DMS153 treated with DMSO at 0.1 percent for 48 hours (cell line): ENCODE results near the gene P2RY14.

Experiments
- DNase-seq: peaks from one replicate; lab custom pipeline; 2025; ENCODE audit not compliant: unreplicated experiment; lab: John Stamatoyannopoulos, UW

P2RY14 gene

DNA sequence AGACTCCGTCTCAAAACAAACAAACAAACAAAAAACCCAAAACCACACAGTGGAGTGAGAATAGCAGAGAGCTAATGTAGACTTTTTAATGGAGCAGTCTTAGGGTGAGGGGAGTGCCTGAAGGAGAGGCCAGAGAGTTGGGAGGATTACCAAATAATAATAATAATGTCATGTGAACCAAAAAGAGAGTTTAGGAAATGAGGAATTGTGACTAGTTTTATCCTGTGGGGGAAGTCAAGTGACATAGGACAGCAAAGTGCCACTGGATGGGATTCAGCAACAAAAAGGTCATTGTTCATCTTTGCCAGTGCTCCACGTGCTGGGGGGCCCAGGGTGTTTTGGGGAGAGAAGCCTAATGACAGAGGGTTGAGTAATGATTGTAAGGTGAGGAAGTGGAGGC is 25.4 kb upstream of the P2RY14 start:
- DNase-seq: no peak

DNA sequence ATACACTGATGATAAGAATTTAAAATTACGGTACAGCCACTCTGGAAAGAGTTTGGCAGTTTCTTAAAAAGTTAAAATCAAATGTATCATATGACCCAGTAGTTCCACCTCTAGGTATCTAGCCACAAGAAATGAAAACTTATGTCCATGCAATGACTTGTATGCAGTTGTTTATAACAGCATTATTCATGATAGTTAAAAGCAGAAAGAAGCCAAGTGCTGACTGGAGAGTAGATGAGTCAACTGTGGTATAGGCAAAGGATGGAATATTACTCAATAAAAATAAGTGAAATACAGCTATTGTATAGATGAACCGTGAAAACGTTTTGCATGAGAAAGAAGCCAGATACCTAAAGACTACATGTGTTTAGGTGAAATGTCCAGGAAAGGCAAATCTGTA is 23.4 kb upstream of the P2RY14 start:
- no peak for DNase-seq

DNA sequence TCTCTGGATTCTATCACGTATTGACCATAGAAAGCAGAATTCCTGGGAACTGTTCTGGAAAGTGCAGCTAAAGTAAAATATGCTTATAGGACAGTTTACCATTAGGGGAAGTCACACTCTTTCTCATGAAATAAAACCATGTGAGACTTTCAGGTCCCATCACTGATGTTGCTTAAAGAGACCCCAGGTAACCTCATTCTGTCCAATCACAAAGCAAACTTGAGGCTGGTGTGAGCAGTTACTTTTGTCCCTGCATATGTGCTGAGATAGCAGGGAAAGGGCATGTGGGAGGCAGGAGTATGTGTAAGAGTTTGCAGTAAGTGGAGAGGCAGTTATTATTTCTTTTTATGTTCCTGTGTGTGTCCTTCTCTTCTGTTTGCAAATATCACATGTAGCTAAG is 22.2 kb upstream of the P2RY14 start:
- no peak for DNase-seq

DNA sequence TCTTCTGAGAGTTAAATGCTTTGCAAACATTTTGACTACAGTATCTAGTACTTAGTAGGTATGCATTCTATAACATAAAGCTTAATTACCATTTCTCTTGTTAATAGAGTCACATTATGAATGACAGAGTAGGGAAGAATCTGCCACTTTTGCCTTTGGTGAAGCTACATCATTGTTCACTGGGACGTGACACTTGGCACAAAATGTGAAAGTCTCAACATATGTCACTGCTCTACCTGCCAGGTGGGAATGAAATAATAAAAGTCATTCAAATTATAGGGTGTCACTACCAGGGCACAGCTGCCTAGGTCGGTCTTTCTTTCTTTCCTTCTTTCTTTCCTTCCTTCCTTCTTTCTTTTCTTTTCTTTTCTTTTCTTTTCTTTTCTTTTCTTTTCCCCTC is 20.7 kb upstream of the P2RY14 start:
- DNase-seq: no peak

DNA sequence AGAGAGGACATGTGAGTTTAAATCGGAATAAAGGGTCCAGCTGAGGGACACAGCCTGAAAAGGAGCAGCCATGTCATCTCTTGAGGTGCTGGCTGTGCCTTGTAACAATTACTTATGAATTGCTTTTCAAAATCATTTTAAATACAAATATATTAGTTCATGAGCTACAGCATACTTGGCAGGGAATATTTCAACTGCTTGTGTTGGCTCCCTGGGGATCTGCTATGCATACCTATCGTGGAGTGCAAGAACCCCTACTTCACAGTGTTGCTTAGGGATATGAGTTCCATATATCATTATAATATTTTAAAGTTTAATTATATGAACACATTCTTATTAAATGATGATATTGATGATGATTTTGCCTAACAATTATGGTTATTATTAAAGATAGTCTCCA is 19.1 kb upstream of the P2RY14 start:
- no peak for DNase-seq

DNA sequence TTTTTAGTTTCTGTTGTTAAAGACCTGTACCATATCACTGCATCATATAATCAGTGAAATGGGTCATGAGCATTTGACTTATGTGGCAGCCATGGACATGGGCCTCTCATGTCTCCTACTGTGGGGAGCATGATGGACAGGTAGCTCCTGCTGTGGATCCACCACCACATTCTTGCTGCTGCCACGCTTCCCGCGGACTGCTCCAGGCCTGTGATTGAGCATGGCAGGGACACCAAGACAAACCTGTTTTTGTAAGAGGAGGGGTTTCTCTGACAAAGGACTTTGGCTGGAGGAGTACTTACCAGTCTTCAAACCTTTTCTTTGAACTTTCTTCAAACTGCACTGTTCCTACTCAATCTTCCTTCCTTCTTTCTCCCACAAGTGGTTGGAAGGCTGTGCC is 17.9 kb upstream of the P2RY14 start:
- DNase-seq: no peak

DNA sequence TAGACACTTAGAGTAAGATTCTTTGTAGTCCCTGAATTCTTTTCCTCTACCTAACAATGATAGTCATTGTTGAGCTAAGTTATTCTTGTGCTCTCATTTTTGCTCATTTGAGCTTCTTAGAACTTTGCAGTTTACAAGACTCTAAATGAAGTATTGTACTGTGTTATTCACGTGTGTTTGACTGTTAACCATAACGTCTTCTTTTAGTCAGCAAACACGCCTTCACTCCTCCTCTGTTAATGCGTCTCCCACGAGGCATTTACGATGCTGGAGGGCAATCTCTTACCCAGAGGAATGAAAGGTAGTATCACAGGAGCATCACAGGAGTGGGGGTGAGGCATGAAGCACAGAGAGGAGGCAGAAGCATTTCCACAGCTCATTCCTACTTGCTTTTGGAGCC is 14.8 kb upstream of the P2RY14 start:
- no peak for DNase-seq

DNA sequence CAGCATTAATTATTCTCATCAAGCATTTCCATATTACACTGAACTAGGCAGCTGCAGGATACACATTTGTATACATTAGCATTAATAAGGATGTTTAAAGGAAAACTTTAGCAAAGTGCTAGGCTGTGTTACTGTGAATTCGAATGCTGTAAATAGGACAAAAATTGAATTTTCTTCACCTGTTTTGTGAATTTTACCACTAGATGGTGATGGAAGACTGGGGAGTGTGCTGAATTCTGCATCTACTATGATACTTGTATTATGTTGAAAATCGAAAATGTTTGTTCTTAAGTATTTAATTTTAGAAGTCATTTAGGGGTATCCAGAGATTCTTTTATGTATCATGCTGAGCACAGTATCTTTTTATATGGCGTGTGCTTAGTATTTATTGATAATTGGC is 12.3 kb upstream of the P2RY14 start:
- DNase-seq: no peak

DNA sequence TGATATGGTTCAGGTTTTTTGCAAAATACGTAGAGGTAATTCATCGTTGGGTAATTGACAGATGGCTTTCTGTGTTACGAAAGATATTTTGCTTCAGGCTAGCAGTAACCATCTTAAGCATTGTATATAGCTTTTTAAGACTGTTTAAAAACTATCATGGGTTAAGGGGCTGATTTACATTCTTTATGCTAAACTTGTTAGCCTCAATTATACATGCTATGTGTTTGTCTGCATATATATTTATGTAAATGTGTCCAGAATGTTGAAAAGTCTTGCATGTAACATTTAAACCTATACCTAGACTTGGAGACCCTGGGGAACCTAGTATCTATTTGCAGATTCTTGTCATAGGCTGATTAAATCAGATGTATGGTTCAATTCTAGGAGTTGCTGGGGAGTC is 11.1 kb upstream of the P2RY14 start:
- no peak for DNase-seq

DNA sequence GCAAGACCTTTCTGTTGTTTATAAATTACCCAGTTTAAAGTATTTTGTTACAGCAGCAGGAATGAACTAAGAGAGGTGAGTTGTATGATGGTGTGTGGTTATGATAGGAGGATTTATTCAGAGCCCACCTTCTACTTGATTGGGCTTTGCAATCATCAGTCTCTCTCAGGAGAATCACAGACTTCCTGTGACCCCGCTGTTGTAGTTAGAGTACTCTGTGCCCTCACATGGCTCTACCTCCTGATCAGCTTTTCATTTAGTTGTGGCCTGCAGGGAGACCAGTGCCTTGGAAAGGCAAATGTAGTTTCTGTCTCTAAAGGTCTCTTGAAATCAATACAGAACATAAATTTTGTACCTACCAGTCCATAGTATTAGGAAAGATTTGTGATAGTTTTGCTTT is 7.6 kb upstream of the P2RY14 start:
- DNase-seq: no peak

DNA sequence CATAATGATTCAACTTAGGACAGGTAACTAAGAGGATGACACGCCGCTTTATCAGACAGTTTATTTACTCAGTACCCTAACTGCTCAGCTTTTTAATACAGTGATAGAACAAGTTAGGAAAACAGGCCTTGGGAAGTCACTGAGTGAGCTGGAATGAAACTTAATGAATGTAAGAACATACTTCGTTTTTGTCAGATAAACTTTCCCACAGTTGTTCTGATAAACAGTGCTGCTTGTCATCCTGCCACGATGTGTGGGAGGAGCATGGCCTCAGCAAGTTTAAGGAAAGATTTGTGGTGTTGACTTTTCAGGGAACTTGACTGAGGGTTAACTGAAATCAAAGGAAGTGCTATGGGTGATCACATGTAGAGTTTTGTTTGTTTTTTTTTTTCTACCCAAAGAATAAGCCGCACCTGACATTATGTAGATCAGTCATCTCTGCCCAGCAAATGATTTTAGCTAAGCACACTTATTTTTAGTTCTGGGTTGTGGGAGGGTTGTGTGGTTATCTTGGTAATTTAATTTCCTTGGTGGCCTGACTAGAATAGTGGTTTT is 5.6 kb upstream of the P2RY14 start:
- no peak for DNase-seq

DNA sequence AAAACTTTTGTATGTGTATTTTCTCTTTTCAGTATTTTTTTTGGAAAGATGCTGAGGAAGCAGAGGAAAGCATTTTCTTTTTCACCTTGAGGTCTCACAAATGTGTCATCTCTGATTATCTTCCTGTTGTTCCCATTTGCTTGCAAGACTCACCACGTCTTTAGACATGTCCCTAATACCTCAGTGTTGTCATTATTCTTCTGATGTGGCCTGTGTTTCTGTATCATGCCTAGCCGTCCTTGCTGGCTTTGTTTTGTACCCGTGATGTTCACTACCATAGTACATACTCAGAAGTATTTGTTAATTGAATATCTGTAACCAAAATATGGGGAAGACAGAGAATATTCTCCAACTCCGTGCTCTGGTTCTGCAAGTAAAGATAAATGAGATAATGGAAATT is 5.0 kb upstream of the P2RY14 start:
- no peak for DNase-seq

DNA sequence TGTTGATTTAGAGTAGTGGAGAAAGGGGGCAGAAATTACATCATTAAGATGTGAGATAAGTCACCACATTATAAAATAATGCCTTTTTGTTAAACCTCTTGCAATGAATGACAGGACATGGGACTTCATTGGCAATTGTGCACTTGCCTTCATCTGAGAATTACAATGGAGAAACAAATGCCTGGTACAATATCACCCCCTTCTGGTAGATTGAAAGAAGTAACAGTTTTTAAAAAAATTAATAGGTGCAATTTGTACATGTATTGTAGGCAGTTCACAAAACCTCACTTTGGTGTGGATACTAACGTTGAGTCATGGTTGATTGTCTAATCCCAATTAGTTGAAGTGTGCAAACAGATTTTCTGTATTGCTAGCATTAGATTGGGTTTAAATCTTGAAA is 4.6 kb upstream of the P2RY14 start:
- DNase-seq: peak; percentile 39

DNA sequence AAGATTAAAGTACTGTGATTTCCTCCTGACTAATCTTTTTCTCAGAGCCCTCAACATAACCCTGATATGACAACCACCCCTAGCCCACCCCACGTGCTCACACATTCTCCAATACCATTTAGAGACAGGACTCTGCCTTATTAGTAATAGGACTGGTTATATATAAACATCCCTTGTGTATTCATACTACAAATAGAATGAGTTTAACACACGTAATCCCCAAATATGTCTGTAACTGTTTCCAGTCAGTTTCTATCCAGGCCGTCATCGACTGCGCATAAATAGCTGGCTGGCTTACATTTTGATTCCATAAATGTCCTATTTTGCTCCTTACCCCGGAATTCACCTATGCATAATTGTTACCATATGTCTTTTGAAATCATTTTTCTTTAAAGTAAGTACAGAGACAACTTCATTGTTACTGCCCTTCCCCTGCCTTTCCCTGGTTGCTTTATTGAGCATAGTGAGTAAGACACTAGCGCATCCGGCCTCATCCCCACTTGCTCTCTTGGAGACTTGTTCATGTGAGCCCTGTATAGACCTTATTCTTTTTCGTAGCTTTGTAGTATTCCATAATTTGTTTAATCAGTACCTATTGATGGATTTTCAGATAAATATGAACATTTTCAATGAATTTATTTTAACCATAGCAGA is 3.5 kb upstream of the P2RY14 start:
- DNase-seq: no peak

DNA sequence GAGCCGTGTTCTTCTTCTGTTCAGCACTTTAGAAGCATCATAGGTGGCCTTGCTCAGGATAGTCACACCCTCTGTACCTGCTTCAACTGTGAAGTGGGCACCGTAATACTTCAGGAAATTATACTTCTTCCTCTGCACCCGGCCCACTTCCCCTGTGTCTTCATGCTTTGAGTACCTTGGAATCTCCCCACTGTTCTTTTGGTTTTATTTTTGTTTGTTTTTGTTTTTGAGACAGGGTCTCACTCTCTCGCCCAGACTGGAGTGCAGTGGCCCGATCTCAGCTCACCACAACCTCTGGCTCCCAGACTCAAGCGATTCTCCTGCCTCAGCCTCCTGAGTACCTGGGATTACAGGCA is 1.7 kb downstream of the P2RY14 start:
- DNase-seq: no peak

DNA sequence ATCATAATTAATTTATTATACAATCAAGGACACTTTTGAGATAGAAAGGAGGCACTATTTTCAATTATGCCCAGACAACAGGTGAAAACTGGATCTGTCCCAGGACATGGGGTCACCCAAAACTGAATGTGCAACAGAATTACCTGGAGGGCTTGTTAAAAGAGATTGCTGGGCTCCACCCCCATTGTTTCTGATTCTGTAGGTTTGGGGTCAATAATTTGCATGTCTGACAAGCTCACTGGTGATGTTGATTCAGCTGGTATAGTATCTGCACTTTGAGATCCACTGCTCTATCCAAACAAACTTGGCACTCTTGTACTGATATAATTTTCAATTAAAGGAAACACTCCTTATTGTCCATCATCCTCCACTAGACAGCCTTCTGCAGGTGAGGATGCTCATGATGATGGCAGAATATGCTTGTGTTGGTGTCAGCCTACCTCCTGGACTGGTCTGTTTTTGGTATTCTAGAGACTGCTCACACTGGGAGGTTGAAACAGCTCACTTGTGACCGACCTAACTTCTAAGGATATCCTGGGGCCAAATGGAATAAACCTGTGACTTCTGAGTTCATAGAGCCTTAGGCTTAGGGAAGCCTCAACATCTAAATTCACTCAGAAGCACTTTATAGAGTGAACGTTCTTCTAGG is 2.2 kb downstream of the P2RY14 start:
- no peak for DNase-seq

DNA sequence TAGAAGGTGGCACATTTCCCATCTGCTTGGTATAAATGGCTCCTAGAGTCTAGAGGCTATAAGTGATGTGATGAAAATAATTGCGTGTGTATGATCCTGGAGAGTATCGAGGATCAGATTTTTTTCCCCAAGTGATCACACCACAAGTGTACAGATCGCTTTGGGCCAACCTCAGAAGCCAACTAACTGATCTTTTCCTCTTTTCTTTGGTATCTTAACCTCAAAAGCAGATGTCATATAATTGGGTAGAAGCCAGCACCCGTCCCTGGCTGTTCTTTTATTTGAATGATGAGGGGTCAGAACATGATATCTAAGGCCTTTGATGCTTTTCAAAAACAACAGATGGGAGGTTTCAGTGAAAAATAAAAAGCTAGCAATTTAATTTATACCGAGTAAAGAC is 3.3 kb downstream of the P2RY14 start:
- no peak for DNase-seq

DNA sequence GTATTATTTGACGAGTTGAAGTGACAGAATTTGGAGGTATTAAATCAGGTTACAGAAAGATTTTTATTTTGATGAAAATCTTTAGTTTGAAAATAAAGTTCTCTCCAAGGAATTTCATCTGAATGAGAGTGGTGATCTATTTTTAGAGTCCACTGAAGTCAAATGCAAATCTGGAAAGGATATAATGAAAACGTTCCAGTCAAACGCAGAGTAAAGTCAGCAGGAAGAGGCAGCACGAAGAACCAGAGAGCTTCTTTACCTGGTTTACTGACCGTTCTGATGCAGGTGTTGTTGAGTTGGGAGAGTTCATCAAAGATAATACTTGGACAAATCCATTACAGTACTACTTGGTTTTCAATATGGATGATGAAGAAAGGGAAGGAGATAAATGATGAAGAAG is 8.7 kb downstream of the P2RY14 start:
- DNase-seq: no peak

DNA sequence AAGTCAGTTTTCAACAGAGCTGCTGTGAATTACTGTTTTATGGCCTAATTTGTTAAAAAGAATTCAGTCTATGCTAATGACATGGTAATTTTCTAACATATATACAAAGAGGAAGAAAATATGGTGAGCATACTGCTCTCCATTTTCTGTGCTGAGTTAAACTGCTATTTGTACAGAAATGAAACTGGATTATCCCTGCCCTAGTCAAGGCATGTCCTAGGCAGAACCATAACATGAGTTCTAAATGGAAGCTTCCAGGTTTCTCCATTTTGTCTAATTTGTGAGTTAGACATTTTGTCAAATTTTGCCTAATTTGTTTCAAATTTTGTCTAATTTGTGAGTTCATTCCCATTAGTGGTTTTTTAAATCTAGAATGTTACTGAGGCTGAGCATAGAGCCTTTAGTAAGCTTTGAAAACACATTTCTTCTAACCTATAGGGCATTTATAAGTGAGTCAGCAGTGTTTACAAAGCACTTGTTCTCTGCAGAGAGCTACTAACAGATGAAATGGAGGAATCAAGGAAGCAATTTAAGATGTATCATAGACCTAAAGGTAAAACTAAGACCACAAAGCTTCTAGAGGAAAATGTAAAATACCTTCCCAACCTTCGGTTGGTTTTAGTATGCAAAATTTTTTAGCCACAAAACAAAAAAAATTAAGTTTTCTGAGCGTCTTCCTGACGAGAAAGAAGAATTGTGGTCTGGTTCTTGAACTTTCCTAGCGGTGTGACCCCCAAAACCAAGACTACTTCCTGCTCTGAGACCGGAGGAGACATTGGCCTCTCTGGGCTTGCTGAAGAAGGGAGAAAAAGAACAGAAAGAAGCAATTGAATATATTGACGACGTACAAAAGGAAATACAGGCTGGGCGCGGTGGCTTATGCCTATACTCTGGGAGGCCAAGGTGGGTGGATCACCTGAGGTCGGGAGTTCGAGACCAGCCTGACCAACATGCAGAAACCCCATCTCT is 9.8 kb downstream of the P2RY14 start:
- no peak for DNase-seq

DNA sequence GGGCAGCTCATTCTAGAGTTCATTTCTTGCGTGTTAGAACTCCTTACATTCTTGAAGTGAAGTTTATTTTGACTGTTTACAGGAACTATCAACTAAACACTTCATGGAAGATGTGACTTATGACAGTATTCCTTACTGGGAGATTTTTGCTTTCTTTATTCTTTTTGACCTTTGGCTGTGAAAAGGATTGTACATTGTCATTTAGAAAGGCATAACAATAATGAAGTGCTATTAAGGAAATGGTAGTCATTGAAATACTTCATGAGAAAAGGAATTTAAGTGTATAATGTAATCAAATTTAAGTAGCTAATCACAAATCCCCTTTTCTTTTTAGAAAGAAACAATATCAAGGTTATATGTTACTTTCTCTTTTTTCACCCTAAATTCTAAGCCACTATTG is 11.3 kb downstream of the P2RY14 start:
- DNase-seq: no peak

DNA sequence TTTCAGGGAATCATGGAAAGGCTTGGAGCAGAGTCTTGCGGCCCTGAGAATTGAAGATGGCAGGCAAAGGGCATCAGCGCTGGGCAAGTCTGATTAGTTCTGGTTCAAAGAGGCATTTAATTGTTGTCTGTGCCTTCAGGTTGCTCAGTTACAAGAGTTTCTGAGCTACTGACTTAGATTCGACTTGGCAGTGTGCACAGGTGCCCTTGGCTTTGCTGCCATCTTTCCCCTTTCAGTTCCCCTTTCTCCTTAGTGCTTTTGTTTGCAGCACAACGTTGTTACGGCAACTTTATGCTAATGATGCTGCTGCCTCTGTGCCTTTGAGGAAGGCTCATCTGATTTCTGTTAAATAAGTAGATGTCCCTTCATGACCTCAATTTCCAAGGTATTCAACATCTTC is 12.5 kb downstream of the P2RY14 start:
- DNase-seq: no peak

DNA sequence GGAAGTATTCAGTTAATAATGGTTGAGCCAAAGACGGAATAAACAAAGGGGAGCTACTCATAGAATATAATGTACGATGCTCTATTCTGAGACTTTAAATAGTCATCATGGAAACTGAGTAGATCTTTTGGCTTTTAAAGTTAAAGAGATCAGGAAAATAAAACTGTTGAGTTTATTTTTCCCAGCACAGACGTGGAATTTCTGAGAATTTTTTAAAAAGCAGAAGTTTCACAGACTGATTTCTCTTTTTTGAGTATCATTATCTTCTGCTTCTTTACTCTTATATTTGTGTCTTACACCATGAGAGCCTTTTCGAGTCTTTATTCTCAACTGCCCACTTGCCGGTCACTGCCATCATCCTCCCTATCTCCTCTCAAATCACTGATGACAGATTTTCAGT is 13.2 kb downstream of the P2RY14 start:
- no peak for DNase-seq
